HUES48 (cell line): ENCODE results near the gene RAB3GAP2.
"Not testable (repeated sequence)": the region's sequence is repeated elsewhere in the genome, so short reads cannot be mapped to it uniquely, and the experiment has no call there.

Experiments used
- H3K27ac ChIP-seq: one replicate; pipeline ENCODE4 v1.7.0; 2013; ENCODE audit warnings: low read depth, low read length, inconsistent platforms
- H3K27me3 ChIP-seq: 2 replicates; pipeline ENCODE4 v1.6.1; 2013; ENCODE audit warnings: mild to moderate bottlenecking, low read length; ENCODE audit not compliant: control insufficient read depth, insufficient read depth
- H3K36me3 ChIP-seq: 2 replicates; pipeline ENCODE4 v1.6.1; 2013; ENCODE audit warnings: low read length; ENCODE audit not compliant: control insufficient read depth, insufficient read depth
- H3K4me1 ChIP-seq: 2 replicates; pipeline ENCODE4 v1.6.1; 2013; ENCODE audit warnings: mild to moderate bottlenecking, low read length; ENCODE audit not compliant: control insufficient read depth, insufficient read depth
- H3K4me3 ChIP-seq: 2 replicates; pipeline ENCODE4 v1.5.1; 2013; ENCODE audit warnings: mild to moderate bottlenecking, low read depth, low read length
- H3K9ac ChIP-seq: 2 replicates; pipeline ENCODE4 v1.6.1; 2013; ENCODE audit warnings: mild to moderate bottlenecking, low read depth, low read length, moderate library complexity
- H3K9me3 ChIP-seq: 2 replicates; pipeline ENCODE4 v1.6.1; 2013; ENCODE audit warnings: low read length; ENCODE audit not compliant: control insufficient read depth, insufficient read depth

RAB3GAP2 gene

GRCh38 chr1:220222939-220223338 lies 49.3 kb downstream of the RAB3GAP2 start:
- H3K4me1 ChIP-seq: peaks cover 19% of the 10 kb centered on the region
- no peak overlapping the region for H3K4me3 ChIP-seq
- no peak overlapping the region for H3K27ac ChIP-seq
- no peaks in the 10 kb centered on the region for H3K9me3 ChIP-seq
- no peak overlapping the region for H3K9ac ChIP-seq
- H3K36me3 ChIP-seq: 0 out of 2 replicates have a peak, but pooled peaks cover 5% of the 10 kb centered on the region
- no peaks in the 10 kb centered on the region for H3K27me3 ChIP-seq

DNA sequence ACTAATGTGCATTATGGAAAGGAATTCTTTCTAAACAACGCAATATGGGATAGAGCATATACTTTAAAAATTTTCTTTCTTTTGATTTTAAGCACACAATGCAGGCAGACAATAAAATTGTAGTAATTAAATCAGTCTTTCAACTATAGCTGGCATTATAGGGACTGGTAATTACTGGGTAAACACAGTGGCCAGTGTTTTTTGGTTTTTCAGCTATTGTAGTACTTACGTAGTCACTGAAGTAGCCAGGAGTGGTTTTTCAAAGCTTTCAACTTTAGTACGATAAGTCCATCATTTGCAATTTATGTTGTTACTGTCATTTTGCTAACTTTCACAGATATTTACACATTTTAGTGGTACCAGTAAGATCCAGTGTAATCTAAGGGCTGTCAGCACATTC lies 50.6 kb downstream of the RAB3GAP2 start:
- H3K27me3 ChIP-seq: no peaks in the 10 kb centered on the region
- H3K9me3 ChIP-seq: no peaks in the 10 kb centered on the region
- H3K27ac ChIP-seq: no peak overlapping the region
- H3K4me1 ChIP-seq: peaks cover 19% of the 10 kb centered on the region
- H3K9ac ChIP-seq: no peak overlapping the region
- H3K4me3 ChIP-seq: no peak overlapping the region
- 0 out of 2 replicates have a peak, but pooled peaks cover 5% of the 10 kb centered on the region for H3K36me3 ChIP-seq

DNA sequence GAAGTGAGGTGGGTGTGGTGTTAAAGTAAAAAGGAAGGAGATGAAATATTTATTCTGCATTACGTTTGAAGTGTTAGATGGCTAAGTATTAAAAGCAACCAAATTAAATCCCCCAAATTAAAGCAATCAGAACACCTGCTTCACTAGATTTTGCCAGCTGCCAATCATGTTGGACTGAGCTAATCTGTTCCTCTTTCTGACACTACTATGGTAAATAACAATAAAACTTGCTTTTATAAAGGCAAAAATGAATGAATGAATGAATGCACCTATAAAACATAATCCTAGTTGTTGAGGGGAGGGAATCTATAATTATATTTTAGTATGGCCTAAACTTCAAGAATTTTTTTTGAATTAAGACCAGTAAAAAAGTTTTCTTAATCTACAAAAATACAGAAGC lies 51.0 kb downstream of the RAB3GAP2 start:
- H3K36me3 ChIP-seq: 0 out of 2 replicates have a peak, but pooled peaks cover 5% of the 10 kb centered on the region
- no peak overlapping the region for H3K9ac ChIP-seq
- H3K4me1 ChIP-seq: peaks cover 19% of the 10 kb centered on the region
- no peaks in the 10 kb centered on the region for H3K9me3 ChIP-seq
- H3K4me3 ChIP-seq: no peak overlapping the region
- H3K27ac ChIP-seq: no peak overlapping the region
- no peaks in the 10 kb centered on the region for H3K27me3 ChIP-seq

GRCh38 chr1:220220699-220221040 lies 51.6 kb downstream of the RAB3GAP2 start:
- H3K27me3 ChIP-seq, H3K27ac ChIP-seq, H3K9me3 ChIP-seq, H3K9ac ChIP-seq, H3K4me3 ChIP-seq, H3K36me3 ChIP-seq: not testable (repeated sequence)
- H3K4me1 ChIP-seq: peaks cover 15% of the 10 kb centered on the region

DNA sequence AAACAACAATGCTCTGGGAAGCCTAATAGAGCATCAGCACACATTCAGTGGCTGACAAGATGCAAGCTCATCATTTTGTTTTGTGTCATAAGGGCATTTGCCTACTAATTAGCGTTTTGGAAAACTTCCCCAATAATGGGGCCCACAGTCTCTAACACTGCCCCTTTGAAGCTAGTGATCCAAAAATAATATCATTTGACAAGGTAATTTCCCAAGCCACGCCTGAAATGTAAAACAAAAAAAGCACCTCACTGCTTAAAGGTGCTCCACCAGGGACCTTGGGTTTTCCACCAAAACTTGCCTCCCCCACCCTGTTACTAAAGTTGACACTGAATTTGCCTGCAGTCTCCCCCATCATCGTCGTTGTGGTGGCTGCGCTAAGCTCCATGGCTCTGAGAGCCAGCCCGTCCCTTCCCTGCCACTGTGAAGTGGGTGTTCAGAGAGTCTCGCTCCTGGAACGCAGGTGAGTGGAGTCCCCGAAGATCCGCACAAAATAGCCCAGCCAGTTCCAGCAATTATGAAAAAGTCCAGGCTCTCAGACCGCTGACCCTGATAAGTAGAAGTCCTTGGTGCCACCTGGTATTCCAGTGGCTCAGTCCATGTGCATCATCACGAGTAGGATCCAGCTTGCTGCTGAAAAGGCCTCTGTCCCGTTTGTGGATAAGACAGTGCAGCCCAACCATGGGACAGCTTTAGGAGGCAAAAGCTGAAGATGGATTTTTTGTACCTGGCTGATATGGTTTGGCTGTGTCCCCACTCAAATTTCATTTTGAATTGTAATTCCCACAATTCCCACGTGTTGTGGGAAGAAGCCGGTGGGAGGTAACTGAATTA lies 52.2 kb downstream of the RAB3GAP2 start:
- Histone ChIP-seq H3K9me3 (no peaks in the 10 kb centered on the region), H3K27me3 (no peaks in the 10 kb centered on the region), H3K4me1 (peaks cover 9% of the 10 kb centered on the region), H3K36me3 (0 out of 2 replicates have a peak, but pooled peaks cover 5% of the 10 kb centered on the region), H3K27ac (no peak overlapping the region), H3K9ac (no peak overlapping the region), H3K4me3 (no peak overlapping the region)

DNA sequence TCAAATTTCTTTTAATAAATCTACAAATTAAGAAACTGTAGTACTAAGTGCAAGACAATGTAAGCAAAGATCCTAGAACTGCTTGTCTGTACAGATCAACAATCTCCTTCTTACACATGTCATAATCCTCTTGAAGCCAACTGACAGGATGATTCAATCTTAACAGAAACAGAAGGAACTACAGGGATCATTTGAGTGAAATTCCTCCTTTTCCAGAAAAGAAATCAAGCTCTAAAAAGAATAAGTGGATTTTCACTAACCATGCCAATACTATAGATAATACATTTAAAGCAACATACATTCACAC lies 53.2 kb downstream of the RAB3GAP2 start:
- Histone ChIP-seq H3K4me1 (0 out of 2 replicates have a peak, but pooled peaks cover under 1% of the 10 kb centered on the region), H3K9me3 (no peaks in the 10 kb centered on the region), H3K27ac (no peak overlapping the region), H3K36me3 (0 out of 2 replicates have a peak, but pooled peaks cover 5% of the 10 kb centered on the region), H3K9ac (no peak overlapping the region), H3K4me3 (no peak overlapping the region), H3K27me3 (no peaks in the 10 kb centered on the region)

DNA sequence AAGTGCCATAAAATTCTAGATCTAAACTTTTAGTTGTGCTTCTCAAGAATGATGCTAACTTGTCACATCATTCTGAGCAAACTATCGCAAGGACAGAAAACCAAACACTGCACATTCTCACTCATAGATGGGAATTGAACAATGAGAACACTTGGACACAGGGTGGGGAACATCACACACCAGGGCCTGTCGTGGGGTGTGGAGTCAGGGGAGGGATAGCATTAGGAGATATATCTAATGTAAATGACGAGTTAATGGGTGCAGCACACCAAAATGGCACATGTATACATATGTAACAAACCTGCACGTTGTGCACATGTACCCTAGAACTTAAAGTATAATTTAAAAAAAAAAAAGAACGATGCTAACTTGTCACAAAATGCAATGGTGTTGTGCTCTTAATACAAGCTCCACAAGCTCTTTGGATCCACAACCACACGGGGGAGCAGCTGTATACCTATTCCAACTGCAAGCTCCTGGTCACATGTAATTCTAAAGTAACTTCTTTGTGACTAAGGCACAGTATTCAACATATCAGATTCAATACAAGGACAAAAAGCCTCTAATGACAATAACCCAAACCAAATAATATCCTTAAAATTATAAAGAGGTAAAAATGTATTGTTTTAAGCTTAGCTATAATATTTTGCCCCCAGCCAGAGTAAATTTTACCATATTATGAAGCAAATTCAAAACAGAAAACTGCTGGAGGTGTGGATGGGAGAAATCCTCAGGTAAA lies 53.7 kb downstream of the RAB3GAP2 start:
- H3K4me3 ChIP-seq, H3K36me3 ChIP-seq, H3K4me1 ChIP-seq, H3K27me3 ChIP-seq, H3K9me3 ChIP-seq, H3K27ac ChIP-seq, H3K9ac ChIP-seq: not testable (repeated sequence)

DNA sequence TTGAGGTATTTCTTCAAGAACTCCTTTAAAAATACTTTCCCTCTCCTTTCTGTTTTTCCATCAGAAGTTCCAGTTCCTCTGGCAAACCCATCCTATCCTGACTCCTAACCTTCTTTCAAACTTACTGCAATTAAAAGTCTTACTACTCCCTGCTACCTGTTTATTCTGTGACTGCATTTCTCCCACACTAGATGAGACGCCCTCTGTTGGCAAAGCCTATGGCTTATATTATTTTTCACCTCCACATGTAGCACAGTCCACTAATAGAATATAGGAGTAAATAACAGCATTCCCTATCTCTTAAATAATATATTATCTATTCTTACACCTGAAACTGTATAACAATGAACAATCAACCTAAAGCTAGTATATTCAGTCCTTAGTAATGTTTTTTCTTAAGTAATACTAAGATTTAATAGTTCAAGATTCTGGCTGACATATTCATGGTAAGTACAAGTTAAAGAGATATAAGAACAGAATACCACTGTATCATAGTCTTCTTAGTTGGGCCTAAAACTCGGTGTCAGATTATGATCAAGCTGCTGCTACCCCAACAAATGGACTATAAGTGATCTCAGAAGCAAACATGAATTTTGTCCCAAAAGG lies 54.8 kb downstream of the RAB3GAP2 start:
- peaks cover 10% of the 10 kb centered on the region for H3K36me3 ChIP-seq
- no peak overlapping the region for H3K4me3 ChIP-seq
- H3K27me3 ChIP-seq: no peaks in the 10 kb centered on the region
- H3K27ac ChIP-seq: no peak overlapping the region
- H3K4me1 ChIP-seq: no peaks in the 10 kb centered on the region; the same call in 1 of the 2 replicates
- no peak overlapping the region for H3K9ac ChIP-seq
- H3K9me3 ChIP-seq: no peaks in the 10 kb centered on the region

GRCh38 chr1:220213382-220213983 lies 58.8 kb downstream of the RAB3GAP2 start:
- no peaks in the 10 kb centered on the region; the same call in 1 of the 2 replicates for H3K4me1 ChIP-seq
- H3K36me3 ChIP-seq: peaks cover 28% of the 10 kb centered on the region
- no peak overlapping the region for H3K4me3 ChIP-seq
- no peaks in the 10 kb centered on the region for H3K9me3 ChIP-seq
- no peaks in the 10 kb centered on the region for H3K27me3 ChIP-seq
- no peak overlapping the region for H3K27ac ChIP-seq
- no peak overlapping the region for H3K9ac ChIP-seq

DNA sequence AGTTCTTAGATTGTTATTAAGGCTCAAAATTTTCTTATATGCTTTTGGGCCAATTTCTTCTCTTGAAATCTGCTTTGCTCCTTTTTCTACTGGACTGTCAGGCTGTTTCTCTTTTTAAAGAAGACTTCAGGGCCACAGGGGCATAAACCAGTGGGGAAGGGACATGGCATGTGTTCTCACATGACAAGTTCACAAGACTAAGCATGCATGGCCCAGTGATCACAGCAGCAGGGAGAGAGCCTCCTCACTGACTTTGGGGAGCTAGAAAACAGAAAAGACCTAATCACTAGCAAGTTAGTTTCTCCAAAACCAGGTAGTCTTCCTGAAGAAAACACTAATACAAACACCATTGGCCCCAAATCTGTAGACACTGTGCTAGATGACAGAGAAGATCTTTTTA lies 64.8 kb downstream of the RAB3GAP2 start:
- Histone ChIP-seq H3K9ac (no peak overlapping the region), H3K4me3 (no peak overlapping the region), H3K27me3 (no peaks in the 10 kb centered on the region), H3K27ac (no peak overlapping the region), H3K4me1 (no peaks in the 10 kb centered on the region), H3K36me3 (peaks cover 72% of the 10 kb centered on the region), H3K9me3 (no peaks in the 10 kb centered on the region)

DNA sequence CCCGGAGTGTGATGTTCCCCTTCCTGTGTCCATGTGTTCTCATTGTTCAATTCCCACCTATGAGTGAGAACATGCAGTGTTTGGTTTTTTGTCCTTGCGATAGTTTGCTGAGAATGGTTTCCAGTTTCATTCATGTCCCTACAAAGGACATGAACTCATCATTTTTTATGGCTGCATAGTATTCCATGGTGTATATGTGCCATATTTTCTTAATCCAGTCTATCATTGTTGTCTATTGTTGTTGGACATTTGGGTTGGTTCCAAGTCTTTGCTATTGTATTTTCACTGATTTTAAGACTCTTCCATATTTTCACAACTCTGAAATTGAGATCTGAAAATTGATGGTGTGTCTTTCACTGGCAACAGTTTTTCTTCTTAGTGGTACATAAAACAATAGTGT lies 67.5 kb downstream of the RAB3GAP2 start:
- not testable (repeated sequence) for H3K9ac ChIP-seq, H3K4me1 ChIP-seq, H3K27ac ChIP-seq, H3K9me3 ChIP-seq, H3K27me3 ChIP-seq, H3K4me3 ChIP-seq
- H3K36me3 ChIP-seq: peaks cover 76% of the 10 kb centered on the region
